HG03521 (cell line): ENCODE results near the gene ANXA10.
"Not testable (repeated sequence)": the region's sequence is repeated elsewhere in the genome, so short reads cannot be mapped to it uniquely, and the experiment has no call there.

ENCODE experiments used
- ATAC-seq: cut with Tn5 transposase; IDR thresholded peaks from one replicate; pipeline ENCODE4 v1.9.1; 2021; ENCODE audit warnings: mild to moderate bottlenecking, moderate library complexity; ENCODE audit not compliant: unreplicated experiment

The ANXA10 gene

DNA sequence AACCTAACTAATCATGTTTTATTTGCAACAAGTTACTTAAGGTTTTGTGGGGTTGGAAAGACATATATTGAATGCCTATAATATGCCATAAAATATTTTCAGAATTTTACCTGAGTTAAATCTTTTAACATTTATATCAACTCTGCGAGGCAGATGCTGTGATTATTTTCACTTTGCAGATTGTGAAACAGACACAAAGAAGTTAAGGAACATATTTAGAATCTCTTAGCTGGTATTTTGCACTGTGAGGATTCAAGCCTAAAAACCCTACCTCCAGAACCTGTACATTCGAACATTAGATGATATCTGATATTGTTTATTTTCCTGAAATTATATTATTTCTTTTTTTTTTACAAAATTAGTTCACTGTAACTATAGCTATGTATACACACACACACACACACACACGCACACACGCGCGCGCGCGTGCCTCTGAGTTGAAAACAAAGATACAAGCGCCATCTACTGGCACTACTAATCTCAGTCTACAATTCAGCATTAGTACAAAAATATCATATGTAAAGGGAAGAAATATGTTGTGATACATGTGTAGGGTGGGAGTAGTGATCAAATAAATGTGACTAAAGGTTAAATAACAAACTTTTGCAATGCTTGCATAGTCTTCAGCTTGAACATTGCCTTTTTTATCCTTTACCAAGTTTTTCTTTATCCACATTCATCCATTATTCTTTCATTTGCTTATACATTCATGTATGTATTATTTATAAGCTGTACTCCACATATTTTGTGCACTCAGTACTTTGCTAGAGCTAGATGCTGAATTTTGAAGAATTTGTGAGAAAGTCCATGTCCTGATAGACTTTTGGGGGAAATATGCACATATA, 61.5 kb downstream of the ANXA10 start:
- peak; percentile 87 for ATAC-seq

DNA sequence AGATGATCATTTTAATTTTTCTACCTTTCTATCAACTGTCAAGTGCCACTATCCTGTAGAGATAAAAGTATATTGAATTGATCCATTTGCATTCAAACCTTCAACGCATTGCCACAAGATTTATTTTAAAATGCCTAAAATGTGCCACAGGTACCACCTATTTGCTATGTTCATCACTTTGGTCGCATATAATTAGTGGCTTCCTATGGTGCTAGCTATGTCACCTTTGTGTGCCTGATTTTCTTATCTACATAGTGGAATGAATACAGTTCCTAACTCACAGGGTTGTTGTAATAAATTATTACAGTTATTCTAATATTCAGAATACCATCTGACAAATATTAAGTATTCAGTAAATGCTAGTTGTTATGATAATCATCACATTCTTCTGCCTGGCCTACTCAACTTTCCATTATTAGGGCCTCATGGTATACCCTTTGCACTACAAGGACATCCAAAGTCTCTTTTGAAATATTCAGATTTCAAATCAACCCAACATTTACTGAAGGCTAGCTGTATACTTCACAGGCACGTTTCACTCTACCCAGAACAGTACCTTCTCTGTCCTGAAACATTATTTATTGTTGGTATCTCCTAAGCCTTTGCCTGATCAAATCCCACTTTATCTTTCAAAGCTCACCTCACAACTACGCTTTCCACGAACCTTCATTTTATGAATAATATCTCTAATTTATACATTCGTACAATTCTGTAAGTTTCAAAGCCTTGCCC, 62.4 kb downstream of the ANXA10 start:
- ATAC-seq = no peak

DNA sequence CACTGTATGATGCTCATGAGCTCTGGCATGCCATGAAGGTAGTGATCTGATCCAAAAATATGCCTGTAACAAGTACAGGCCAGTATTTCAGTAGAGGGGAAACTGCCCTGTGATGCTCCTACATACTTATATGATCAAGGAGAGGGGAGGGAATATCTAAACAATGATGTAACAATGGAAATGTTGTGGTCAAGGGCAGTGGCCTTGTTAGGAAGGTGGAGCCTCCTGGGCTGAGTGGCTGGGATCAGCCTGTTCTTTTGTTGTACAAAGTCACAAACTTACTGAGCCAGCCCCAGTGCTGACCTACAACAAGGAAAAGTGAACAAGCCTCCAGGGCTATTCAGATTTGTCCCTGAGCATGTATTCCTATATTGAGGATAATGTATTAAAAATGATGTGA, 70.3 kb downstream of the ANXA10 start:
- ATAC-seq = no peak

DNA sequence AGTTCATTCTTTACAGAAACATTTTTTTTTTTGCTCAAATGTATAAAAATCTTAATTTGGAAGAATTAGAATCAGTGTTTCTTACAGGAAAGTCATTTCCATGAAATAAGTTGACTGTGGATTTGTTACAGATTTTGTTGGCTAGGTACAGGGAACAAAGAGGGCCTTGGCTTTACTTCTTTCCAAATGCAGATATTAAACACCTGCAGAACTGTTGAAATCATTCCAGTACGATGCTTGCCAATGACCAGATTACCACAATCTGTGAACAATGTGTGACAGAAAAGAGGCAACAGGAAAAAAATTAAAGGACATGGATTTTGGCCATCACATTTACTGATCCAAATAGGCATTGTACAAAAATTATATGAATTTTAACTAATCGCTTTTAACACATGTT, 70.8 kb downstream of the ANXA10 start:
- ATAC-seq = no peak

DNA sequence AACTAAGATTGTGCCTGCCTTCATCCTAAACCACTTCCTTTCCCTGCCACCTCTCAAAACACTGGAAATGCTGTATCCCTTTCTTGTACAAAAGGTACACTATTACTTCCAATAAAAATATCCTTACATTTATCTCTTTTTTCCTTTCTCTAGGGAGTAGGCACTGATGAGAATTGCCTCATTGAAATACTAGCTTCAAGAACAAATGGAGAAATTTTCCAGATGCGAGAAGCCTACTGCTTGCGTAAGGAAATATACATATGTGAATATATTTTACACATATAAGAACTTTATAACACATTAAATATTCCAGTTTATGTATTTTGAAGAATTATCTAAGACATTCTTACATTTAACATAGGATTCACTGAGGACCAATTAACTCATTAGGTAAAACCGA, 71.7 kb downstream of the ANXA10 start:
- ATAC-seq = no peak

DNA sequence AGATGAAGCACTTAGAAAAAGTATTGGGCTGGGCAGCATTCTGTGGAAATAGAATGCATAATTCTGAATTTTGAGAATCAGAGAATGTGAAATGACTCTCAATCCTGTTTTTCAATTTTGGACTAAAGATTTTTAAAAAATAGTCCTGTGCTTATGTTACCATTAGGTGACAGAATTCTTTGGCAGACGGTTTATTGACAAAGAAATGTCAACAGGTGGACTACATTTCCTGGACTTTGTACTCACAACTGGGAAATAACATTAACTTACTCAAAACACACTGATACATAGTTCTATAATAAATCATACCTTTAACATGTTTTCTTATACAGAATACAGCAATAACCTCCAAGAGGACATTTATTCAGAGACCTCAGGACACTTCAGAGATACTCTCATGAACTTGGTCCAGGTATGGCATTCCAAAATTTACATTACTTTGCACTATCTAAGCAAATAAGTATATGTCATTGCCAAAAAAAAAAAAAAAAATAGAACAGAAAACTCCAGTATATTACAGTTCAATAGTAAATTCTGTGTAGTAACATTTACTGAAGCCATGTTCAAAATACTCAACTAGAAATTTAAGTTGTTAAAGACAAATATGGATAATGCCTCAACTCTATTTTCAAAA, 72.7 kb downstream of the ANXA10 start:
- ATAC-seq = no peak

DNA sequence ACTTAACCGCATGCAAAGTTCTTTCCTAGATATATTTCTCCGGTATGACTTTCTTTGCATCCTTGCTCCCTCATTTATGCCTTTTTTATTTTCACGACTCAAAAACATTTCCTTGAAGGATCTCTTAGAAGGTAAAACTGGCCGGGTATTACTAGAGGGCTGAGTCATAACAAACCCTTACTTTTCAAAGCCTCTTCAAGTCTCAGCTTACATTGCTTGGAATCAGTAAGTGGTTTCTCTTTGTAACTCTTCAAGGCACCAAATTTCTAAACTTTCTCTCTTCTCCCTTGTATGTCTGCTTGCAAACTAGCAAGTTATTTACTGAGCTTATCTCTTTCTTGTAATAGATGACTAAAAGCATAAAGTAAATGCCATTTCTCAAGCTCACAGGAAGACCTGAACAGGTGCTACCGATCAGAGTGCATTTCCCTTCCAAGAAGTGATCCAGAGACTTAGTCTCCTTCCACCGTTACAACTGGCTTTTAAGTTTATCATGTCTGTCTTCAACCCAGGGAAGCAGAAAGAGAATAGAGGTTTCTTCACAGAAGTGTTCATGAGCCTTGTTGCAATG, 75.5 kb downstream of the ANXA10 start:
- ATAC-seq = no peak

DNA sequence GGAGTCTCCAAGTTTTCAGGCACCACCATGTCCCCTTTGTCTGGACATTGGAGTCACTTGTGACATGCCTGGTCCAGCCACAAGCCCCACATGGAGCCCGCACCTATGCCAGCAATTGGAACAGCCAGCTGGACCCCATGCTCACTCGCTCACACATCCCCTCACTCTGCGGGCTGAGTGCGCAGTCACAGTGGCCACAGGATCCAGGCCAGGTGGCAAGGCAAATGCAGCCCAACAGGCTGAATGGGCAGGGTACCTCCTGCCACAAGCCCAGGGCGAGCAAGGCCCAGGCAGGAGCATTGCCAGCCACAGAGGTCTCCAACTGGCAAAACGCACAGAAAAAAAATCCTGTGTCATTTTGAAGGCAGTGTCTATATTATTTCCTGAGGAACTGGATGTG, 82.0 kb downstream of the ANXA10 start:
- ATAC-seq = no peak

DNA sequence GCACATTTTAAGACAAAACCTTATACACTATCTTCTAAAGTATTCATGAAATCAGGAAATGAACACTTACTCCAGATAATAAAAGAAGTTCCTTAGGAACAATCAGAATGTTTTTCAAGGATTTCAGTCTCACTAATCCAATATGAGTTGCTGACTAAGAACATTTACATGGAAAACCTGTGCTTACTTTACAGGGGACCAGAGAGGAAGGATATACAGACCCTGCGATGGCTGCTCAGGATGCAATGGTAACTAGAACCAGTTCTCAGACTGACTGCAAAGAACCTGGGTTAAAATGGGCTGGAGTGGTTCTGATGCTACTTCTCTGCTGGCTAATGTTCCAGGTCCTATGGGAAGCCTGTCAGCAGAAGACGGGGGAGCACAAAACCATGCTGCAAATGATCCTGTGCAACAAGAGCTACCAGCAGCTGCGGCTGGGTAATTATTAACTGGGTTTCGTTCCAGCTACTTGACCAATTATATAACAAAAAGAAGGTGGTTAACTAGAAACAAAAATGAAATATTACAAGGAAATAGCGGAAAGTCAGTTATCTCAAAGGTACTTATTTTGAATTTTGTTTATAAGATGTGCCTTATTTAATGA, 85.3 kb downstream of the ANXA10 start:
- no peak for ATAC-seq

DNA sequence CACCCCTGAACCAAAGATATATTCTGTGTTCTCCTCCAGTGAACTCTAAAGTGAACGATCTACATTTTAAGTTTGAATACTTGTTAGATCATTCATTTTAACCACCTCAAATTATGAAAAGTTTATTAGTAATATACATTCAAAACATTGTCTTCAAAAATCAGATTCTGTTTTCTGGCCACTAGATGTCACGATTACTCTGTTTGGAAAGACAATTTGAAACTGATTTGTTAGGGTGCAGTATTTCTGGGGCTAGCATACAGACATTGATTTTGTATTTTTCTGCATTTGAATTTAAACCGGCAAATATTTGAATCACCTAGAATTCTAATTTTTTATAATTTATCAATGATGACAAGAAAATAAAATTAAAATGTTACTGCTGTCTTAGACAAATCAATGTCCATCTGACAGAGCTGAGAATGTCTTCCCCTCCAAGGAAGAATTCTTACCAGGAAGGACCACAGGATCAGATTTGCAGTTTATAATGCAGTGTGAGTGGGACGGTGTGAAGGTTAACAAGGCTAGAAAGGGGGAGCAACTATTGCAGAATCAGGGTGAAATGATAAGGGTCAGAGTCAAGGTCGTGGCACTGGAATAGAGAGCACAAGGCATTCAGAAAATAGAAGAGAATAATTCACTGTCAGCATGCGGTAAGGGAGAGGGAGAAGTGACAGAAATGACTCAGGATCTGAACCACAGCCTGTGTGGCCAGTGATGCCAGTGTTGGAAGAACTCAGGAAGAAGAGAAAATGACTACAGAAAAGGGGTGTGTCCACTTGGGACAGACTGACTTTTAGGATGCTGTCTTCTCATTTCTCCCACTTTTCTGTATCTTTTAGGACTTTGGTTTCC, 91.6 kb downstream of the ANXA10 start:
- no peak for ATAC-seq

DNA sequence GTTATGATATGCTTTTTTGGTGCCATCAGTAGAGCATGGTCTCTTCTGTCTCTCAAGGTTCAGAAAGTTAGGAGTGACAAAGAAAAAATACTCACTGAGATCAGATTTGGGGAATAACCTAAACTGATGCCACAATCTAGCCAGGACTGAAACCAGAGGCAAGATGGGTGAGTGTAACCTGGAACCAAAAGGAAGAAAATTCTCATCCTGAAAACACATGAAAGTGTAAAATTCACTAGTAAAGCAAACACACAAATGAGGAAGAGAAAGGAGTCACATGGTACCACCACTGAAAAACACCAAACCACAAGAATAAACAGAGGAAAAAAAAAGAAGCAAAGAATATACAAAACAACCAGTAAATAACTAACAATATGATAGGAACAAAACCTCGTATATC, 96.4 kb downstream of the ANXA10 start:
- ATAC-seq = no peak

DNA sequence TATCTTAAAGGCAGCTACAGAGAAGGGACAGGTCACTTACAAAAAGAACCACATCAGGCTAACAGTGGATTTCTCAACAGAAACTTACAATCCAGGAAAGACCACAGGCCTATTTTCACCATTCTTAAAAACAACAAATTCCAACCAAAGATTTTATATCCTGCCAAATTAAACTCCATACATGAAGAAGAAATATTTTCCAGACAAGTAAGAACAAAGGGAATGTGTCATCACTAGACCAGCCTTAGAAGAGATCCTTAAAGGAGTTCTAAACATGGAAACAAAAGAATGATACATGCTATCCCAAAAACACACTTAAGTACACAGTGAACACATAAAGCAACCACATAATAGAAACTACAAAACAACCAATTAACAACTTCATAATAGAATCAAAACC, 105.6 kb downstream of the ANXA10 start:
- no peak for ATAC-seq

DNA sequence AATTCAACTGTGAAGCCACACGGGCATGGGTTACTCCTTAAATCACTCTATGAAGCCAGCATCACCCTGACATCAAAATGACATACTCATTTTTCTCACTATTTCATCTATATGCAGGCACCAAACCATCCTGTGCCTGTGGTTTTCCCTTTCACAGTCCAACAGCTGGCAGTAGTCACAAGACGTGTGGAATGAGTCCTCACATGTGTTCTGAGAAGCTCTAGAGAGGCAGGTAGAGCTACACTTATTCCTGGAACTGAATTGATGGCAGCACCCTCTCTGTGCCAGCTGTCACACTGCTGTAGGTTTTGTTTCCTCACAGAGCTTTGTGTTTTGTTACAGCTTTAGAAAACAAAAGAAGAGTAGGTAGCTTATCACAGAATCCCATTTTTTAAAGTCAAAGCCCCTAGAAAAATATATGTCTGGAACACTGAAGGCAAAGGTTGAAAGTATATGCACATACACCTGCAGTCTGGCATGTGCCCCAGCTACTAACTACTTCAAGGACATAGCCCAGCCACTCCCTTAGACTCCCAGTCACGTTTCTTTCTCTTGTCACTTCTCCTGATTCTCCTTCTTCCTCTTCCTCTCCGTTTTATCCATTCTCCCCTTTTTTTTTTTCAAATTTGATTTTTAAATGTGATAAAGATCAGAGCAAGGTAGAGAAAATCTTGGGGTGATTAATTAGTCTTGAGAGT, 107.1 kb downstream of the ANXA10 start:
- ATAC-seq = no peak

DNA sequence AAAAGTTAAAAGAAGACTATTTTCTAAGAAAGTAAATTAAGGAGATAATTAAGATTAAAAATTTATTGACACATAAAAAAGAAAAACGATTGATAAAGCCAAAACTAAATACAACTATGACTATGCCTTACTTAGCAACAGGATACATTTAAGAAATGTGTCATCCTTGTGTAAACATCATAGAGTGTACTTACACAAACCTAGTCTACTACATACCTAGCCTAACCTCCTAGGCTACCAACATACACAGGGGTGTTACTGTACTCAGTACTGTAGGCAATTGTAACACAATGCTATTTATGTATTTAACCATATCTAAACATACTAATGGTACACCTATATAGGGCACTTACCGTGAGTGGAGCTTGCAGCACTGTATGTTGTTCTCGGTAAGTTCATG, 108.3 kb downstream of the ANXA10 start:
- ATAC-seq = no peak

DNA sequence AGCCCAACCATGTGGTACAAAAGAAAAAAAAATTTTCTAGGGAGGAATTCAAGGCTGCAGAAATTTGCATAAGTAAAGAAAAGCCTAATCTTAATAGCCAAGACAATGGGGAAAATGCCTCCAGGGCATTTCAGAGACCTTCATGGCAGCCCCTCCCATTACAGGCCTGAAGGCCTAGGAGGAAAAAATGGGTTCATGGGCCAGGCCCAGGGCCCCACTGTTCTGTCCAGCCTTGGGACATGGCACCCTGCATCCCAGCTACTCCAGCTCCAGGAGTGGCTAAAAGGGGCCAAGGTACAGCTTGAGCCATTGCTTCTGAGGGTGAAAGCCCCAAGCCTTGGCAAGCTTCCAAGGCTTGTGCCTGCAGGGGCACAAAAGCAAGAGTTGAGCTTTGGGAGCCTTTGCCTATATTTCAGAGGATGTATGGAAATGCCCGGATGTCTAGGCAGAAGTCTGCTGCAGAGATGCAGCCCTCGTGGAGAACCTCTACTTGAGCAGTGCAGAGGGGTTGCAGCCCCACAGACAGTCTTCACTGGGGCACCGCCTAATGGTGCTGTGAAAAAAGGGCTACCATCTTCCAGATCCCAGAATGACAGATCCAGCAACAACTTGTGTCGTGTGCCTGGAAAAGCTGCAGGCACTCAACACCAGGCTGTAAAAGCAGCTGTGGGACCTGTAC, 111.0 kb downstream of the ANXA10 start:
- ATAC-seq = no peak

DNA sequence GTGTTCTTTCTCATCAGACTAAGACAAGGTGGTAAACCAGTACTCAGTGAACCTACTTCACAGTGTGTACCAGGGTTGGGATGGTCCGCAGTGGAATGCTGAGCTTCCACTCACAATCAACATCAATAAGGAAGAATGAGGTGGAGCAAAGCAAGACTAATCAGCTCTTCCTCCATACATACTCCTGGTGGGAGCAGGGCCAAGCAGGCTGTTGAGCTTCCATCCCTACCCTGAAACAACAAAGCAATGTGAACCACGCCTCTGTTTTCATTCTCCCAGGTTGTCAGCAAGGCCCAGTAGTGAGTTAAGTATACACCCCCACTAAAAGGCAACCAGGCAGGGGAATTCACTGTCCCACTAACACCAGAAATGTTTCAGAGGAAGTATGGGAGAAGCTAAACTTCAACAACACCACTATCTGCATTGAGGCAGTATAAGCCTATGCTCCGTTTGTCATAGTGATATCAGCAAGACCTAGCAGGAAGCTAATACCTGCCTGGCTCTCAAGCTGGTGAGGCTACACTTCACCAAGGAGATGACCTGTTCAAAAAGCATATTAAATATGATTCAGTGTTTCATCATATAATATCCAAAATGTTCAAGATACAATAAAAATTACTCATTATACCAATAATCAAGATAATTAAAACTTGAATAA, 116.7 kb downstream of the ANXA10 start:
- no peak for ATAC-seq

DNA sequence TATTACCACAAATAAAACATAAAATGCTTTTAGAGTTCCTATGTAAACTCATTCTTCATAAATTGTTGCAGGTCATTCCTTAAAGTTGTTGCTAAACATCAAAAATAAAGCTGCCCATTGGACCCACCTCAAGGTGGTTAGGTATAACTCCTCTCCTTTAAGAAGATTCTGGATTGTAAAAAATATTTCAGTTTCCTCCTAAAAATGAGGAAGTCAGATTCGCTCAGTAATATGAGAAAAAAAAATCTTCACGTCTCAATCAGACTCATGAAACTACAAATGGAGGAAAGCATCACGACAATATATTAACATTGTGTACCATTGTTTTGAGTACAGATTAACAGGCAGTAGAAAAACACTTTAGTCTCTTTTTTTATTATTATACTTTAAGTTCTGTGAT, 120.3 kb downstream of the ANXA10 start:
- ATAC-seq = no peak

DNA sequence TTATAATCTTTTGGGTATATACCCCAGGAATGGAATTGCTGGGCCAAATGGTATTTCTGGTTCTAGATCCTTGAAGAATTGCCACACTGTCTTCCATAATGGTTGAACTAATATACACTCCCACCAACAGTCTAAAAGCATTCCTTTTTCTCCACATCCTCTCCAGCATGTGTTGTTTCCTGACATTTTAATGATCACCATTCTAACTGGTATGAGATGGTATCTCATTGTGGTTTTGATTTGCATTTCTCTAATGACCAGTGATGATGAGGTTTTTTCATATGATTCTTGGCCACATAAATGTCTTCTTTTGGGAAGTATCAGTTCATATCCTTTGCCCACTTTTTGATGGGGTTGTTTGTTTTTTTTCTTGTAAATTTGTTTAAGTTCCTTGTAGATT, 121.2 kb downstream of the ANXA10 start:
- not testable (repeated sequence) for ATAC-seq

DNA sequence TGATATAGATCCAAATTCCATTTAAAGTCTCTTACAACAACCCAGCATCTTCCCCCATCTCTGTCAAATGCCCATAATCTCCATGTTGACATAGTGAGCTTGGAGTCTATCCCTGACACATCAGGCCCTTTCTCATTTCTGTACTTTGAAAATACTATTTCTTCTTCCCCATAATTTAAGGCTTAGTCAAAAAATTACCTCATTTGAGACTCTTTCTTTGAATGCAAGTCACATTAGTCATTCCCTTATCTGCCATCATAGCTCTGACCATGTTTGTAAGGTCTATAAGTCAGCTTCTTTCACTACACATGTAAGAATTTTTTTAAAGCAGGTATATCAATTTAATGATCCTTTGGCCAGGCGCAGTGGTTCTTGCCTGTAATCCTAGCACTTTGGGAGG, 126.3 kb downstream of the ANXA10 start:
- no peak for ATAC-seq
